ENCODE data around the gene EZR. TPM values are rescaled to one million over a fixed set of nuclear protein-coding genes. Genes with fewer than 3 reads are reported as not detected.

Gene EZR
- total and polyA plus RNA-seq, 2 of the 13 experiments (the other 11 are each of a cell fraction or from before 2014, with no cell fraction given) = 34.7 to 60.3 TPM

DNA sequence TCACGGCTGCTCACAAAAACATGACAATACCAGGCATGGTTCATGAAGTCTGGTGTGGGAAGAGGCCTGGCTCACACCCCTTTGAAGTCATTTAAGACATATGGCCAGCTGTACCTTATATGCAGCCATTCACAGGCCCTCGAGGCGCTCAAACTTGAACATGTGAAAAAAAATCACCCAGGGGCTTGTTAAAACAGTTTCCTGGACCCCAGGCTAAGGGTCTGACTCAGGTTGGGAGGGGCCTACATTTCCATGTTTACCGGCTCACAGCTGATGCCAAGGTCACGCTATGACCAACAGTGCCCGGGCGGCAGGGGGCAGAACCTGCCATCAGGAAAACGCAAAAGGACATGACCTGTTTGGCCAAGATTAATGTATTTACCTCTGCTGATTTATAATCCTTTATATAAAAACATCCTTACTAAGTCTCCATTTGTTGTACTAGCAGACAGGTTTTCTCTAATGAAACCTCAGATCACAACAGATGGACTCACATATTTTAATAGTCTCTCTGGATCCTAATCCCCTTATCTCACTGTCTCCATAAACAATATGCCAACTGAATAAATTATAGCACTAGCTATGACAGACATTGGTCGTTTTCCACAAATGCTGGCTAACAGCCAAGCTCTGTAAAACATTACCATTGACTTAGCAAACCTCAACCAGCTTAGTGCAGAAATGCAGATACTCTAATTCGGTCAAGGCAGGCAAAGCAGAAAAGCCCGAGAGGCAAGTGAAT is 19.9 kb downstream of the EZR start (continued):
- TF ChIP-seq FOXA3 (CRISPR knock-in tag; IDR thresholded peaks at IDR 0.05) = peak; percentile 92
- TF ChIP-seq AHR (CRISPR knock-in tag; IDR thresholded peaks at IDR 0.05) = no peak
- peak; percentile 87 for TF ChIP-seq HNRNPL (IDR thresholded peaks at IDR 0.05; ENCODE audit: low read depth, low read length)
- TF ChIP-seq, protein P1, sequence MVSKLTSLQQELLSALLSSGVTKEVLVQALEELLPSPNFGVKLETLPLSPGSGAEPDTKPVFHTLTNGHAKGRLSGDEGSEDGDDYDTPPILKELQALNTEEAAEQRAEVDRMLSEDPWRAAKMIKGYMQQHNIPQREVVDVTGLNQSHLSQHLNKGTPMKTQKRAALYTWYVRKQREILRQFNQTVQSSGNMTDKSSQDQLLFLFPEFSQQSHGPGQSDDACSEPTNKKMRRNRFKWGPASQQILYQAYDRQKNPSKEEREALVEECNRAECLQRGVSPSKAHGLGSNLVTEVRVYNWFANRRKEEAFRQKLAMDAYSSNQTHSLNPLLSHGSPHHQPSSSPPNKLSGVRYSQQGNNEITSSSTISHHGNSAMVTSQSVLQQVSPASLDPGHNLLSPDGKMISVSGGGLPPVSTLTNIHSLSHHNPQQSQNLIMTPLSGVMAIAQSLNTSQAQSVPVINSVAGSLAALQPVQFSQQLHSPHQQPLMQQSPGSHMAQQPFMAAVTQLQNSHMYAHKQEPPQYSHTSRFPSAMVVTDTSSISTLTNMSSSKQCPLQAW (CRISPR knock-in tag; IDR thresholded peaks at IDR 0.05) = peak; percentile 76
- TF ChIP-seq ZNF317 (CRISPR knock-in tag; IDR thresholded peaks at IDR 0.05) = 0 out of 2 replicates have a peak, but pooled peaks have one; percentile 57
- TF ChIP-seq CREB1 (IDR thresholded peaks at IDR 0.05) = no peak
- TF ChIP-seq CREB1 (CRISPR knock-in tag; IDR thresholded peaks at IDR 0.05) = 0 out of 2 replicates have a peak, but pooled peaks have one; percentile 27
- TF ChIP-seq, protein P2, sequence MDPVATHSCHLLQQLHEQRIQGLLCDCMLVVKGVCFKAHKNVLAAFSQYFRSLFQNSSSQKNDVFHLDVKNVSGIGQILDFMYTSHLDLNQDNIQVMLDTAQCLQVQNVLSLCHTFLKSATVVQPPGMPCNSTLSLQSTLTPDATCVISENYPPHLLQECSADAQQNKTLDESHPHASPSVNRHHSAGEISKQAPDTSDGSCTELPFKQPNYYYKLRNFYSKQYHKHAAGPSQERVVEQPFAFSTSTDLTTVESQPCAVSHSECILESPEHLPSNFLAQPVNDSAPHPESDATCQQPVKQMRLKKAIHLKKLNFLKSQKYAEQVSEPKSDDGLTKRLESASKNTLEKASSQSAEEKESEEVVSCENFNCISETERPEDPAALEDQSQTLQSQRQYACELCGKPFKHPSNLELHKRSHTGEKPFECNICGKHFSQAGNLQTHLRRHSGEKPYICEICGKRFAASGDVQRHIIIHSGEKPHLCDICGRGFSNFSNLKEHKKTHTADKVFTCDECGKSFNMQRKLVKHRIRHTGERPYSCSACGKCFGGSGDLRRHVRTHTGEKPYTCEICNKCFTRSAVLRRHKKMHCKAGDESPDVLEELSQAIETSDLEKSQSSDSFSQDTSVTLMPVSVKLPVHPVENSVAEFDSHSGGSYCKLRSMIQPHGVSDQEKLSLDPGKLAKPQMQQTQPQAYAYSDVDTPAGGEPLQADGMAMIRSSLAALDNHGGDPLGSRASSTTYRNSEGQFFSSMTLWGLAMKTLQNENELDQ (CRISPR knock-in tag; IDR thresholded peaks at IDR 0.05; ENCODE audit: borderline replicate concordance) = no peak
- no peak; the same call in 1 of the 2 replicates for TF ChIP-seq ZBTB7B (CRISPR knock-in tag; IDR thresholded peaks at IDR 0.05)
- no peak for TF ChIP-seq HNRNPLL (IDR thresholded peaks at IDR 0.05; ENCODE audit: low read depth, low read length, poor library complexity, severe bottlenecking)
- no peak for TF ChIP-seq HNRNPH1 (optimal IDR thresholded peaks at IDR 0.05; ENCODE audit: low read depth, low read length)
- TF ChIP-seq, protein P3, sequence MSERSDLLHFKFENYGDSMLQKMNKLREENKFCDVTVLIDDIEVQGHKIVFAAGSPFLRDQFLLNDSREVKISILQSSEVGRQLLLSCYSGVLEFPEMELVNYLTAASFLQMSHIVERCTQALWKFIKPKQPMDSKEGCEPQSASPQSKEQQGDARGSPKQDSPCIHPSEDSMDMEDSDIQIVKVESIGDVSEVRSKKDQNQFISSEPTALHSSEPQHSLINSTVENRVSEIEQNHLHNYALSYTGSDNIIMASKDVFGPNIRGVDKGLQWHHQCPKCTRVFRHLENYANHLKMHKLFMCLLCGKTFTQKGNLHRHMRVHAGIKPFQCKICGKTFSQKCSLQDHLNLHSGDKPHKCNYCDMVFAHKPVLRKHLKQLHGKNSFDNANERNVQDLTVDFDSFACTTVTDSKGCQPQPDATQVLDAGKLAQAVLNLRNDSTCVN (CRISPR knock-in tag; IDR thresholded peaks at IDR 0.05; ENCODE audit: borderline replicate concordance) = 0 out of 2 replicates have a peak, but pooled peaks have one; percentile 26
- TF ChIP-seq CAMTA2 (CRISPR knock-in tag; IDR thresholded peaks at IDR 0.05; ENCODE audit: borderline replicate concordance) = no peak
- TF ChIP-seq ZNF776 (CRISPR knock-in tag; IDR thresholded peaks at IDR 0.05) = no peak
- TF ChIP-seq ZNF10 (CRISPR knock-in tag; IDR thresholded peaks at IDR 0.05; ENCODE audit: borderline replicate concordance, low read depth) = no peak
- no peak for TF ChIP-seq RFX5 (IDR thresholded peaks at IDR 0.05; ENCODE audit: low read depth, low read length)
- no peak for TF ChIP-seq THAP7 (CRISPR knock-in tag; IDR thresholded peaks at IDR 0.05)
- TF ChIP-seq, protein P4, sequence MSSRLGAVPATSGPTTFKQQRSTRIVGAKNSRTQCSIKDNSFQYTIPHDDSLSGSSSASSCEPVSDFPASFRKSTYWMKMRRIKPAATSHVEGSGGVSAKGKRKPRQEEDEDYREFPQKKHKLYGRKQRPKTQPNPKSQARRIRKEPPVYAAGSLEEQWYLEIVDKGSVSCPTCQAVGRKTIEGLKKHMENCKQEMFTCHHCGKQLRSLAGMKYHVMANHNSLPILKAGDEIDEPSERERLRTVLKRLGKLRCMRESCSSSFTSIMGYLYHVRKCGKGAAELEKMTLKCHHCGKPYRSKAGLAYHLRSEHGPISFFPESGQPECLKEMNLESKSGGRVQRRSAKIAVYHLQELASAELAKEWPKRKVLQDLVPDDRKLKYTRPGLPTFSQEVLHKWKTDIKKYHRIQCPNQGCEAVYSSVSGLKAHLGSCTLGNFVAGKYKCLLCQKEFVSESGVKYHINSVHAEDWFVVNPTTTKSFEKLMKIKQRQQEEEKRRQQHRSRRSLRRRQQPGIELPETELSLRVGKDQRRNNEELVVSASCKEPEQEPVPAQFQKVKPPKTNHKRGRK (CRISPR knock-in tag; IDR thresholded peaks at IDR 0.05) = no peak
- no peak for TF ChIP-seq ZNF773 (CRISPR knock-in tag; IDR thresholded peaks at IDR 0.05; ENCODE audit: borderline replicate concordance)
- peak; percentile 60 for TF ChIP-seq MED1 (CRISPR knock-in tag; IDR thresholded peaks at IDR 0.05)
- TF ChIP-seq TCF12 (IDR thresholded peaks at IDR 0.05) = no peak
- TF ChIP-seq TCF12 (CRISPR knock-in tag; IDR thresholded peaks at IDR 0.05) = no peak
- TF ChIP-seq ZSCAN31 (CRISPR knock-in tag; IDR thresholded peaks at IDR 0.05; ENCODE audit: low read depth) = no peak
